Epithelial cell of prostate (primary cell): ENCODE results near the gene CPM.

Experiments used
- DNase-seq: peaks from one replicate; pipeline ENCODE4 v3.0.0-alpha.2; 2011; ENCODE audit warnings: low read depth, low spot score
- H3K27ac ChIP-seq: fragments of 450-650 bp; 2 replicates; pipeline ENCODE4 v1.5.1; 2017; ENCODE audit warnings: mild to moderate bottlenecking

The CPM gene

GRCh38 chr12:68957273-68957672 is 24.3 kb upstream of the CPM start:
- no peak overlapping the region for H3K27ac ChIP-seq
- no peak for DNase-seq

- DNase-seq: no peak
- no peak overlapping the region for H3K27ac ChIP-seq
These were observed 23.5 kb upstream of the CPM start for GRCh38 chr12:68956466-68956865.

GRCh38 chr12:68954811-68955210 is 21.8 kb upstream of the CPM start:
- H3K27ac ChIP-seq: no peak overlapping the region
- DNase-seq: no peak

- no peak for DNase-seq
These were observed 20.6 kb upstream of the CPM start for GRCh38 chr12:68953536-68953935.

DNA sequence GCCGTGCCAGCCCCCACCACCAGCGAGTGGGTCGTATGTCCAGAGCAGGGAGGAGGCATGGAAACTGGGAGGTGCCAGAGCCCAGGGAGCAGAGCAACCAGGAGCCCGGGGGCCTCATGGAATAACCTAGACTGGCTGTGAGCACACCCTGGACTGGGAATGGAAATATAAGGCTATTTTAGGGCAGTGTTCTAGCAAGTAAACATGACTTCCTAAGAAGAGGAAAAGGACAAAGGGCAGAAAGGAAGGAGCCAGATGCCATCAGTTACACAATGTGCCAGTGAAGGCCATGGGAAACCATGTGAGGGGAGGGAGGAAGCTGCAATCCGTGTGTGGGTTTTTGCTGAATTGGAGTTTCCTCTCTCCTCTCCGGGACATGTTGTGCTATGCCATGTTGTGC is 18.7 kb upstream of the CPM start:
- DNase-seq: no peak
- H3K27ac ChIP-seq: no peak overlapping the region

More at GRCh38 chr12:68953536-68953935, 20.6 kb upstream of the CPM start:
- H3K27ac ChIP-seq: no peak overlapping the region

DNA sequence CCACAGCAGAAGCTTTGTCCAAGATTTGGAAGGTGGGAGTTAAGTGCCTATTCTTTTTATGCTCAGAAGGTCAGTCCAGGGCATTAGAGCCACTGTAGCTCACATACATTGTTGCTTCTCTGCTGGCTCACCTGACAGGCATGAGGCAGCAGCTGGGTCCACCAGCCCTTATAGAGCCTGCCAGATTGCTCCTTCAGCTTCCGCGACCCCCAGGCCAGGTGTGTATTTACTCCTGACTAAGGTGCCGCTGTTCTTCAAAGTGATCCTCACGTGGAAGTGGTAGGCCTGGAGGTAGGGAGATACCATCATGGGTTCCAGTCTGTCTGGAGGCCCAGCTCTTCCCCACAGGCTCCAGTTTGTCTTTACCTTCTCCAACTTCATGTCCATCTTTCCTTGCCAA is 17.5 kb upstream of the CPM start:
- no peak for DNase-seq
- no peak overlapping the region for H3K27ac ChIP-seq

- no peak for DNase-seq
- H3K27ac ChIP-seq: no peak overlapping the region
These were observed 12.3 kb upstream of the CPM start for GRCh38 chr12:68945255-68945654.

DNA sequence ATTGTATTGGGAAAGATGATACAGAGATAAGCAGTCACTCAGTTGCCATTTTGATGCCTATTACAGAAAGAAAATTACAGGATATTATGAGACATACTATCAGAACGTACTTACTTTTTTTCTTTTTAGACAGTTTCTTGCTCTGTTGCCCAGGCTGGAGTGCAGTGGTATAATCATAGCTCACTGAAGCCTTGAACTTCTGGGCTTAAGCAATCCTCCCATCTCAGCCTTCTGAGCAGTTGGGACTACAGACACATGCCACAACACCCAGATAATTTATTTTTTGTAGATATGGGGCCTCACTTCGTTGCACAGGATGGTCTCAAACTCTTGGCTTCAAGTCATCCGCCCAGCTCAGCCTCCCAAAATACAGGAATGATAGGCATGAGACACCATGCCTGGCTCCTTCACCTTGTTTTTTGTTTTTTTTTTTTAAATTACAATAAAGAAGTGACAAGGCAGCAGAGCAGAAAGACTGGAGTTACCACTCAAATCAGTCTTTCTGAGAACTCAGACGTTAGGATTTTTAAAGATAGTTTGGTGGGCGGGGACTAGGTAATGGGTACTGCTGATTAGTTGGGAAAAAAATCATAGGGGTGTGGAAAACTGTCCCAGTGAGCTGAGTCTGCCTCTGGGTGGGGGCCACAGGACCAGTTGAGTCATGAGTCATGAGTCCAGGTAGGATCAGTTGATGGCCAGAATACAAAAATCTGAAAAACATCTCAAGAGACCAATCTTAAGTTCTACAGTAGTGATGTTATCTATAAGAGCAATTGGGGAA is 11.5 kb upstream of the CPM start:
- H3K27ac ChIP-seq: no peak overlapping the region
- DNase-seq: no peak

DNA sequence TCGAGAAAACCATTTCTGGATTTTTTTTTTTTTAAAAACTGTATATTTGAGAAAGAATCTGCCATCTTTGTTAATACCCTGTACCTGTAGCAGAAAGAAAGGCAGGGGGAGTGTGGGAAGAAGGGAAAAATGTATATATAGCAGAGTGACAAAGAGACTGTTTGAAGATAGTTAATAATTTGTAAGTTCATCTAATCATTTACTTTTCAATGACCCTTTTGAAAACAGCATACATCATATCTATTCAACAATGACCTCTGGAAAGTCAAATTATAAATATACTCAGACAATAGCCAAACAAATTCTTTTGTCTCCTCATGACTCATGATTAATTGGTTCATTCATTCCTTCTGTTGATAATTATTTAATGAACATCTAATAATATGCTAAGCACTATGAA is 10.9 kb upstream of the CPM start:
- DNase-seq: no peak
- no peak overlapping the region for H3K27ac ChIP-seq

DNA sequence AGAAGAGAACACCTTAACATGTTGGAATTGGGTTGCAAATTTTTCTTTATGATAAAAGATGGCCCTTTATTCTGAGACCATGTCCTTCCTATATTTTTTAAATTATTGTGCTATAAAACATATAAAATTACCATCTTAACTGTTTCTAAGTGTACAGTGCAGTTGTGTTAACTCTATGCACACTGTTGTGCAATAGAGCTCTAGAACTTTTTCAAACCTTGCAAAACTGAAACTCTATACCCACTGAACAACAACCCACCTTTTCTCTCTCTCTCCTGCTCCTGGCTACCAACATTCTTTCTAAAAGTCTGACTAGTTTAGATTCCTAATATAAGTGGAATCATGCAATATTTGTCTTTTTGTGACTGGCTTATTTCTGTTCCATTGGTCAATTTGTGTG is 7.8 kb upstream of the CPM start:
- no peak overlapping the region for H3K27ac ChIP-seq
- DNase-seq: no peak

GRCh38 chr12:68939505-68939904 is 6.5 kb upstream of the CPM start:
- DNase-seq: no peak
- no peak overlapping the region for H3K27ac ChIP-seq

DNA sequence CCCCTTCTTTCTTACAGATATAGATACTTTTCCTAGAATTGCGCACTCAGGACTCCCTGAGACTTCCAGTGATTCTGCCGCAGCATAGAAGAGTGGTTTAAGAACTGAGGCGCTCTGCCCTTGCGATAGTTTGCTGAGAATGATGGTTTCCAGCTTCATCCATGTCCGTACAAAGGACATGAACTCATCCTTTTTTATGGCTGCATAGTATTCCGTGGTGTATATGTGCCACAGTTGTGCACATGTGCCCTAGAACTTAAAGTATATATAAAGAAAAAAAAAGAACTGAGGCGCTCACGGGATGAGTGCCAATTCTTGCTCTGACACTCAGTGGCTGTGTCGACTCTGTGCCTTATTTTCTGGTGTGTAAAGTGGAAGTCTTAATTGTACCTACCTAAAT is 1.4 kb upstream of the CPM start:
- no peak for DNase-seq
- H3K27ac ChIP-seq: no peak overlapping the region

DNA sequence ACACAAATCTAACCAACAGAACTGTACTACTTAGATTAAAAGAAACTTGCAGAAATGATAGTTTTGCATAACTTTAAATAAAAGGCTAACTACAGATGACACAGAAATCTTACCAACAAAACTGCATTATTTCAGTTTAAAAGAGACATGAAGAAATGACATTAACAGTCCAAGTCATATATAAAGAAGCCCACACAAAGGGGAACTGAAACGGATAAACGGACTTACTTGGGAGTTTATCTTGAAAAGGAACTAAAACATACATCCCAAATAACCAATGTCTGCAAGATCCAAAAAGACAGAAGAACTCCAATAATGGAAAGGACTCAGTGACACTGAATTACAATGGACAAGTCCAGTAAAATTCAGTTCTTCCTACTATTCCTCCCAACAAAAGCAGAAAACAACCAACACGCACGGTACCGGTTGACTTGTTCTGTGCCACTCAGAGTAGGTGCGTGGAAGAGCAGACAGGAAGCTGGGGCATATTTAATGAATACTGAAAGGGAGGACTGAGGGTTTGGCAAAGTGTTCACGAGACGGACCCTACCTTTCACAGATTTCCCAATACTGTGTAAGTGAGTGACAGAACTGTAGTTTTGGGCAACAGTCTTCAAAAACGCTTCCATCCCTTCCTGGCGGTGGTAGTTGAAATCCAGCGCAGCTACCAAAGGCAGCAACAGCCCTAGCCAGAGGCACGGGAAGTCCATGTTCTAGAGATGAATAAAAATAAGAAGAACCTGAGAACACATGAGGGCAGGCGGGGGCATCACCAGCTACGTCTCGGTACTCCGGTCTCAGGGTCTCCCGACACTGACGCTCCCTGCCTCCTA is 627 bp downstream of the CPM start:
- DNase-seq: no peak
- no peak overlapping the region for H3K27ac ChIP-seq

DNA sequence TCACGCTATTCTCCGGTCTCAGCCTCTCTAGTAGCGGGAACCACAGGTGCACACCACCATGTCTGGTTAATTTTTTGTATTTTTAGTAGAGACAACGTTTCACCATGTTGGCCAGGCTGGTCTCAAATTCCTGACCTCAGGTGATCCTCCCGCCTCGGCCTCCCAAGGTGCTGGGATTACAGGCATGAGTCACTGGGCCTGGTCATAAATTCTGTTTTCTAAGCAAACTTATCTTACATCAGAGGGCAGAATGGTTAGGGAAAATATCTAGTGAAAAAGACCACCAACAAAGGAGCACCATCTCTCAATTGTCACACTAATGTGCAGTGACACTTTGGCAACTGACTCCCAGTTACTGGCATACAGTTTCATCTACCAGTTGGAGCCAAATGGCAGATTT is 2.8 kb downstream of the CPM start:
- no peak for DNase-seq

DNA sequence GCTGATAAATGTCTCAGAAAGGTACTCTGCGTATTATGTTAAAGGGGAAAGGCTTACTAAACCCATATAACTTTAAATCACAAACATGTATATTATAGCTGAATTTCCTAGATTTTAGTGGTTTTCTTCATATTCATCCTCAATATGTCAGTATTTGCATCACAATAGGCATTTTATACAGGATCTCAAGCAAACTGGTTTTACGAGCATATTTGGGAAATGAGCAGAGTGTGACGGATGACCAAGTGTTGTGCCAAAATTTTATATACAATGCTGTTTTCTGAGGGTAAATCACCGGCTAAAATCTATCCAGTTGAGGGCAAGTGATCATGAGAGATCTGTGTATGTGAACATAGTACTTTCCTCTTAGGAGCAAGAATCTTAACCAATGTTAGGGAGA is 8.4 kb downstream of the CPM start:
- H3K27ac ChIP-seq: no peak overlapping the region
- DNase-seq: no peak

More for the DNA sequence above, 2.8 kb downstream of the CPM start:
- no peak overlapping the region for H3K27ac ChIP-seq

- DNase-seq: no peak
- H3K27ac ChIP-seq: no peak overlapping the region
These were observed 13.3 kb downstream of the CPM start for GRCh38 chr12:68919581-68920239.

DNA sequence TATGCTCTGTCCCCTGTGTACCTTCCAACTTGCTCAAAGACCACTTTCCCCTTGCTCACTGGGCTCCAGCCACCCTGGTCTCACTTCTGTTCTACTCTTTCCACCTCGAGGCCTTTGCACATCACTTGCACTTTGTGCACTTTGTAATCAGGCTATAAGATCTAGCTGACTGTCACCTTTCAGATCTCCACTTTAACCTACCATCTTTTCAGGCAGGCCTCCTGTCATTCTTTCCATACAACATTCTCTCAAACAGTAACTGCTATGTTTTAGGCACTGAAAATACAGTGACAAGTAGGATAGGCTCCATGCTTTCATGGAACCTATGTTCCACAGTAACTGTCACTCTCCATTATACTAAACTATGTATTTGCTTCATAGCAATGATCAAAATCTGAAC is 14.0 kb downstream of the CPM start:
- no peak for DNase-seq
- H3K27ac ChIP-seq: no peak overlapping the region

DNA sequence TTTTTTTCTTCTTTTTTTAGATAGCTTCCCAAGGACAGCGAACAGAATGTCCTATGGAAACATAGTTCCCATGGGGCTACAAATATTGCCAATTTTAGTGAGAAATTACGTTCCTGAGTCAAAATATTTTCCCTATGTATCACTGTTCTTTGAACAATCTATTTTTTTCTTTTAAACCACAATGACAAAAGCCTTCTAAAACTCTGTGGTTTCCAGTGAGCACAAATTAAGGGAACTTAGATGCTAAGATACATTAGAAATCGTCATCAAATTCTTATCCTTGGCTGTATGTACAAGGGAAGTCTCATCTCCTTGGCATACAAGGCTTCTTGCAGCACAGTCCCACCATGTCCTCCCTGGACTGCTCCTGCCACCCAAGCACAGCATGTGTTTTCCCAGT is 17.9 kb downstream of the CPM start:
- DNase-seq: no peak
- no peak overlapping the region for H3K27ac ChIP-seq

- DNase-seq: no peak
- H3K27ac ChIP-seq: no peak overlapping the region
These were observed 19.3 kb downstream of the CPM start for GRCh38 chr12:68913682-68914081.

DNA sequence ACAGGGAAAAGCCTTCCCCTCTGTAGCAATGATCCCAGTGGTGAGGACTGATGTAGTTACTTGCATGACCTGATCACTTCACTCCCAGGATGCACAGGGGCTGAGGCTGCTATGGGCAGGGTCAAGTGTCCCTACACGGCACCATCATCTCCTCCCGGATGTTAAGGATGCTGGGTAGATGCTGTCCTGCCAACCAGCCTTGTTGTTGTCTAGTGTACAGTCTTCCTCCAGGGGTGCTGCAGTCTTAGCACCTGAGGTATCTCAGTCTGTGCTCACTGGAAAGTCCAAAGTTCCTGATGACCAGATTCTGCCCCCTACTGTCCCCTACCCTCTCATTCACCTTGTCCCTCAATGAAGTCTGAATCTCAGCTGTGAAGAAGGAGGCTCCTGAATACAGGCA is 20.1 kb downstream of the CPM start:
- no peak for DNase-seq

DNA sequence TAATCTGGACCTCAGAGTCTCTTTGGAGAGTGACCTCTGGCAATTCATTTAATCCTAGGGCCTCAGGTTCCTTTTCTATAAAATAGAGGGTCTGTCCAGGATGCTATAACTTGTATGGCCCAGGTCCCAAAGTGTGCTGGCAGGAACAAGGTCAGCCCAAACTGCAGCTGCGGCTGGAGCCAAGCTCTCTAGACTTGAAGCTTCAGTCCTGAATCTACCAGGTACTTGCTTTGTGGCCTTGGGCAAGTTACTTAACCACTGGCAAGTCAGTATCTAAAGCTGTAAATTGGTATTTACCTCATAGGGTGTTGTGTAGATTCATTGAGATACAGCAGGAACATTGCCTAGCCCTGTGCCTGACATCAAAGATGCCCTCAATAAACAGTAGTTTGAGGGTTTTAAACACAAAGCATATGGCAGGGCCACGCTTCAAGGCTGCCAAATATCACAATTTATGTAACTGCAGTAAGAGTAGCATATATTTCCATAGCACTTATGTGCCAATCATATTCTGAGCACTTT is 21.7 kb downstream of the CPM start:
- no peak for DNase-seq
- no peak overlapping the region for H3K27ac ChIP-seq

More for the DNA sequence above, 20.1 kb downstream of the CPM start:
- H3K27ac ChIP-seq: no peak overlapping the region
